ENCODE data around the gene SYCN.

SYCN gene

DNA sequence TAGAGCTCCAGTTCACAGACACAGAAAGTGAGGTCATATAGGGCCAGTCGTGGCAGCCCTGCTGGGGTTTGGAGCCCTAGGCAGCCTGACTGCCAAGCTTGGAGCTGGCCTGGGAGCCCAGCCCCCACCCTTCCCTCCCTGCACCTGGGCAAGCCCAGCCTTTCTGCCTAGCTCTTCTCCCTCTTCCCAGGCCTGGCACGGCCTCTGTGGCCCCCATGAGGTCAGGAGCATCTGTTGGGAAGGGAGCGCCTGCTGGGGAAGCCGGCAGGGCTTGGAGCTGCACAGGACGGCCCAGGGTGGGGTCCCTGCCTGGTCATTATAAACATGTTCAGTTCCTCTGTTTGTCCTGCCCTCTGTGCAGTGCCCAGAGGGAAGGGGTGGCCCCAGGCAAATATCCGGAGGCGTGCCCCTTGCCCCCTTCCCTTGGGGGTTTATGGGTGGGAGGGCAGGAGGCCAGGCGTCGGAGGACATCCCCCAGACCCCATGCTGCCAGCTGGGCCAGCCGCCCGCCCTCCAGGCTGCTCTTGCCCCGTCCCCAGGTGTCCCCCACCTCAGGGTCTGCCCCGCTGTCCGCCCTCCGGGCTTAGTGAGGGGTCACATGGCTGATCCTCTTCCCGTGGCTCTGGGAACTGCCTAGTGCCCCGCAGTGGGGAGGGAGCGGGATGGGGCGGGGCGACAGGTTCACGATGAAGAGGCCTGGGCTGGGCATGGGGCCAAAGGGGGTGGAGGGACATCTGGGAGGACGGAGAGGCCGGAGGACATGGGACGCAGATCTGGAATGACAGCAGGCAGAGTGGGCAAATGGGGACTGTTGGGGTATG is 37.3 kb downstream of the SYCN start:
- Histone ChIP-seq H2BK5ac (ENCODE audit: low read length) (no peak overlapping the region), H3K79me1 (ENCODE audit: low read depth, low read length) (peaks cover 13% of the 10 kb centered on the region), H3K23ac (ENCODE audit: low read depth, low read length, poor library complexity) (peak overlapping the region; percentile 73), H3K4ac (ENCODE audit: low read length) (no peak overlapping the region), H2BK12ac (ENCODE audit: low read length) (no peak overlapping the region), H3K9me3 (replicated peaks in 1 of 2; ENCODE audit: control insufficient read depth in 2 of 2, insufficient read depth in 1 of 2, low read depth in 1 of 2, low read length in 2 of 2) (no peaks in the 10 kb centered on the region), H3K18ac (ENCODE audit: low read length) (peak overlapping the region; percentile 44), H4K8ac (ENCODE audit: low read depth, low read length) (no peak overlapping the region), H2BK15ac (ENCODE audit: low read length) (no peak overlapping the region), H3K36me3 (replicated peaks in 1 of 2; ENCODE audit: control insufficient read depth in 2 of 2, insufficient read depth in 2 of 2, low read length in 2 of 2) (peaks cover 20 to 22% of the 10 kb centered on the region in 2 donors), H3K27me3 (ENCODE audit: control insufficient read depth in 3 of 3, insufficient read depth in 3 of 3, low read depth in 1 of 3, low read length in 3 of 3) (no peaks in the 10 kb centered on the region), H3K4me1 (ENCODE audit: control insufficient read depth in 2 of 2, insufficient read depth in 1 of 2, low read depth in 1 of 2, low read length in 2 of 2) (peaks cover 11 to 12% of the 10 kb centered on the region in 2 donors), H2BK120ac (ENCODE audit: low read depth, low read length) (no peak overlapping the region), H2AFZ (ENCODE audit: low read length) (no peak overlapping the region), H2AK5ac (ENCODE audit: low read depth, low read length) (peak overlapping the region; percentile 25), H4K91ac (ENCODE audit: low read depth, low read length, poor library complexity) (no peak overlapping the region), H3K4me3 (ENCODE audit: low read length in 2 of 2) (no peak overlapping the region), H3K27ac (replicated peaks; ENCODE audit: low read length) (no peak overlapping the region), H3K4me2 (ENCODE audit: insufficient read depth, low read length, poor library complexity, severe bottlenecking) (peak overlapping the region; percentile 0), H3K9ac (ENCODE audit: low read depth, low read length, poor library complexity) (peak overlapping the region; percentile 70), H3K14ac (ENCODE audit: low read length) (no peak overlapping the region)
- WGBS, 2 donors (ENCODE audit: extremely low coverage in 2 of 2, insufficient read length in 2 of 2, insufficient replicate concordance in 1 of 2) = no CpG with 5 or more reads among the region's 24 CpGs
- DNase-seq (ENCODE audit: low spot score) = no peak

DNA sequence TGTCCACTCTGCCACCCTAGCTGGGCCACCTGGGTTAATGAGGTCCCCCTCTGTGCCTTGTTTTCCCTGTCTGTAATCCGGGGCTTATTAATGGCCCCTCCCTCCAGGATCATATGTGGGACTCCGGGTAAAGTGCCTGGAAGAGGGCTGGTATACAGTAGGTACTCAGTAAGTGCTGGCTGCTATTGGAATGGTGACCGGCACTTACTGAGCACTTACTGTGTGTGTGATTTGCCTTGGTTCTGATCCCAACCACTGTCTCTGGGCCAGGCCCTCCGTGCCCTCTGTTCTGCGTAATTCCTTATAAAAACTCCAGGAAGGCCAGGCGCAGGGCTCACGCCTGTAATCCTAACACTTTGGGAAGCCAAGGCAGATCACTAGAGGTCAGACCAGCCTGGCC is 38.2 kb downstream of the SYCN start:
- H3K79me1 ChIP-seq (ENCODE audit: low read depth, low read length) = peaks cover 18% of the 10 kb centered on the region
- H3K9ac ChIP-seq (ENCODE audit: low read depth, low read length, poor library complexity) = no peak overlapping the region
- no peak overlapping the region for H2BK5ac ChIP-seq (ENCODE audit: low read length)
- no peak overlapping the region for H3K23ac ChIP-seq (ENCODE audit: low read depth, low read length, poor library complexity)
- no peak overlapping the region for H4K91ac ChIP-seq (ENCODE audit: low read depth, low read length, poor library complexity)
- H2AFZ ChIP-seq (ENCODE audit: low read length) = no peak overlapping the region
- H2BK12ac ChIP-seq (ENCODE audit: low read length) = no peak overlapping the region
- peak overlapping the region; percentile 61 for H2AK5ac ChIP-seq (ENCODE audit: low read depth, low read length)
- H3K27ac ChIP-seq (replicated peaks; ENCODE audit: low read length) = no peak overlapping the region
- no peak overlapping the region for H4K8ac ChIP-seq (ENCODE audit: low read depth, low read length)
- no peak overlapping the region for H3K4me2 ChIP-seq (ENCODE audit: insufficient read depth, low read length, poor library complexity, severe bottlenecking)
- no peak overlapping the region for H3K14ac ChIP-seq (ENCODE audit: low read length)
- H3K9me3 ChIP-seq (replicated peaks in 1 of 2; ENCODE audit: control insufficient read depth in 2 of 2, insufficient read depth in 1 of 2, low read depth in 1 of 2, low read length in 2 of 2) = no peaks in the 10 kb centered on the region
- H2BK15ac ChIP-seq (ENCODE audit: low read length) = no peak overlapping the region
- no peak for DNase-seq (ENCODE audit: low spot score)
- peaks cover 11 to 12% of the 10 kb centered on the region in 2 donors for H3K4me1 ChIP-seq (ENCODE audit: control insufficient read depth in 2 of 2, insufficient read depth in 1 of 2, low read depth in 1 of 2, low read length in 2 of 2)
- no peak overlapping the region for H3K4ac ChIP-seq (ENCODE audit: low read length)
- no peaks in the 10 kb centered on the region for H3K27me3 ChIP-seq (ENCODE audit: control insufficient read depth in 3 of 3, insufficient read depth in 3 of 3, low read depth in 1 of 3, low read length in 3 of 3)
- peaks cover 12 to 16% of the 10 kb centered on the region in 2 donors for H3K36me3 ChIP-seq (replicated peaks in 1 of 2; ENCODE audit: control insufficient read depth in 2 of 2, insufficient read depth in 2 of 2, low read length in 2 of 2)
- H3K4me3 ChIP-seq (ENCODE audit: low read length in 2 of 2) = no peak overlapping the region
- WGBS, 2 donors (ENCODE audit: extremely low coverage in 2 of 2, insufficient read length in 2 of 2, insufficient replicate concordance in 1 of 2) = no CpG with 5 or more reads among the region's 7 CpGs
- H2BK120ac ChIP-seq (ENCODE audit: low read depth, low read length) = no peak overlapping the region
- H3K18ac ChIP-seq (ENCODE audit: low read length) = no peak overlapping the region

DNA sequence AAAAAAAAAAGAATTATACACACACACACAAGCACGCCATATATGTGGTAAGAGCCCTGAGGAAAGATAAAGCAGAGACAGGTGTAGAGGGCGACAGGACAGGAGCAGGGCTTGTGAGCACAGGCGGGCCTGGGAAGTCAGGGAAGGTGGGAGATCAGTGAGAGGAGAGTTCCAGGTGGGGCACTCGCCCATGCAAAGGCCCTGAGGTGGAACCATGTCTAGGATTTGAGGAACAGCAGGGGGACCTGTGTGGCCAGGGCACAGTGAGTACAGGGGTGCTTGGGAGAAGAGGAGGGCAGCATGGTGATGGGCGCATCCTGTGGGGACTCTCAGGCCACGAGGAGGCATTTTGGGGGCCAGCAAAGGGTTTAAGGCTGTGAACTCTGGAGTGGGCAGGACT is 39.8 kb downstream of the SYCN start:
- no peak overlapping the region for H3K4me3 ChIP-seq (ENCODE audit: low read length in 2 of 2)
- no peak overlapping the region for H4K91ac ChIP-seq (ENCODE audit: low read depth, low read length, poor library complexity)
- H3K36me3 ChIP-seq (replicated peaks in 1 of 2; ENCODE audit: control insufficient read depth in 2 of 2, insufficient read depth in 2 of 2, low read length in 2 of 2) = peaks cover 2 to 4% of the 10 kb centered on the region in 2 donors
- H3K27ac ChIP-seq (replicated peaks; ENCODE audit: low read length) = no peak overlapping the region
- no peak overlapping the region for H3K4me2 ChIP-seq (ENCODE audit: insufficient read depth, low read length, poor library complexity, severe bottlenecking)
- no peak for DNase-seq (ENCODE audit: low spot score)
- no peak overlapping the region for H3K4ac ChIP-seq (ENCODE audit: low read length)
- no peaks in the 10 kb centered on the region for H3K27me3 ChIP-seq (ENCODE audit: control insufficient read depth in 3 of 3, insufficient read depth in 3 of 3, low read depth in 1 of 3, low read length in 3 of 3)
- no peak overlapping the region for H2AK5ac ChIP-seq (ENCODE audit: low read depth, low read length)
- no peak overlapping the region for H2AFZ ChIP-seq (ENCODE audit: low read length)
- H4K8ac ChIP-seq (ENCODE audit: low read depth, low read length) = no peak overlapping the region
- H3K23ac ChIP-seq (ENCODE audit: low read depth, low read length, poor library complexity) = no peak overlapping the region
- H2BK120ac ChIP-seq (ENCODE audit: low read depth, low read length) = no peak overlapping the region
- H3K79me1 ChIP-seq (ENCODE audit: low read depth, low read length) = peaks cover 15% of the 10 kb centered on the region
- no peaks in the 10 kb centered on the region for H3K9me3 ChIP-seq (replicated peaks in 1 of 2; ENCODE audit: control insufficient read depth in 2 of 2, insufficient read depth in 1 of 2, low read depth in 1 of 2, low read length in 2 of 2)
- peak overlapping the region; percentile 35 for H3K18ac ChIP-seq (ENCODE audit: low read length)
- H2BK12ac ChIP-seq (ENCODE audit: low read length) = peak overlapping the region; percentile 22
- H2BK5ac ChIP-seq (ENCODE audit: low read length) = no peak overlapping the region
- H3K4me1 ChIP-seq (ENCODE audit: control insufficient read depth in 2 of 2, insufficient read depth in 1 of 2, low read depth in 1 of 2, low read length in 2 of 2) = peaks cover 7 to 12% of the 10 kb centered on the region in 2 donors
- H3K9ac ChIP-seq (ENCODE audit: low read depth, low read length, poor library complexity) = no peak overlapping the region
- no CpG with 5 or more reads among the region's 6 CpGs for WGBS, 2 donors (ENCODE audit: extremely low coverage in 2 of 2, insufficient read length in 2 of 2, insufficient replicate concordance in 1 of 2)
- H2BK15ac ChIP-seq (ENCODE audit: low read length) = no peak overlapping the region
- no peak overlapping the region for H3K14ac ChIP-seq (ENCODE audit: low read length)

DNA sequence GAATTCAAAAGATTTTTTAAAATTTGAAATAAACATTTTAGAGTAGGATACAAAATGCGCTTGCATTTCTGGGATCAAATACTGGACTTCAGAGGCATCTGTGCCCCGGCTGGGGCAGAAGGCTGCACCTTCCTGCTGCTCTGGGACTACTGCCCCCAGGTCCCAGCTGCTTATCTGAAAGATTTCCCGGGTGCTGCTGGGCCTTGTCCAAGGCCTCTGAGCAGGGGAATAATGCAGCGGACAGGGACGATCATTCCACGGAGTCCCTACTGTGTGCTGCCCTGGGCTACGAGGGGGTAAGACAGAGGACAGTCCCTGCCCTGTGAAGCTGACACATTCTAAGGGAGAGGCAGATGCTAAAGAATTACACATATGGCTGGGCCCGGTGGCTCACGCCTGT is 40.4 kb downstream of the SYCN start:
- Histone ChIP-seq H3K4ac (ENCODE audit: low read length) (no peak overlapping the region), H2AK5ac (ENCODE audit: low read depth, low read length) (no peak overlapping the region), H3K23ac (ENCODE audit: low read depth, low read length, poor library complexity) (no peak overlapping the region), H3K4me2 (ENCODE audit: insufficient read depth, low read length, poor library complexity, severe bottlenecking) (no peak overlapping the region), H2BK5ac (ENCODE audit: low read length) (peak overlapping the region; percentile 45), H3K4me3 (ENCODE audit: low read length in 2 of 2) (no peak overlapping the region), H3K36me3 (replicated peaks in 1 of 2; ENCODE audit: control insufficient read depth in 2 of 2, insufficient read depth in 2 of 2, low read length in 2 of 2) (peaks cover under 1% of the 10 kb centered on the region in 2 donors), H3K9ac (ENCODE audit: low read depth, low read length, poor library complexity) (no peak overlapping the region), H2BK12ac (ENCODE audit: low read length) (no peak overlapping the region), H3K27me3 (ENCODE audit: control insufficient read depth in 3 of 3, insufficient read depth in 3 of 3, low read depth in 1 of 3, low read length in 3 of 3) (no peaks in the 10 kb centered on the region), H3K79me1 (ENCODE audit: low read depth, low read length) (peaks cover 19% of the 10 kb centered on the region), H3K9me3 (replicated peaks in 1 of 2; ENCODE audit: control insufficient read depth in 2 of 2, insufficient read depth in 1 of 2, low read depth in 1 of 2, low read length in 2 of 2) (no peaks in the 10 kb centered on the region), H2AFZ (ENCODE audit: low read length) (no peak overlapping the region), H4K91ac (ENCODE audit: low read depth, low read length, poor library complexity) (no peak overlapping the region), H3K14ac (ENCODE audit: low read length) (no peak overlapping the region), H3K4me1 (ENCODE audit: control insufficient read depth in 2 of 2, insufficient read depth in 1 of 2, low read depth in 1 of 2, low read length in 2 of 2) (peaks cover 7 to 12% of the 10 kb centered on the region in 2 donors), H3K18ac (ENCODE audit: low read length) (peak overlapping the region; percentile 41), H3K27ac (replicated peaks; ENCODE audit: low read length) (no peak overlapping the region), H2BK15ac (ENCODE audit: low read length) (no peak overlapping the region), H2BK120ac (ENCODE audit: low read depth, low read length) (no peak overlapping the region), H4K8ac (ENCODE audit: low read depth, low read length) (no peak overlapping the region)
- WGBS, 2 donors (ENCODE audit: extremely low coverage in 2 of 2, insufficient read length in 2 of 2, insufficient replicate concordance in 1 of 2) = no CpG with 5 or more reads among the region's 9 CpGs
- no peak for DNase-seq (ENCODE audit: low spot score)
